Fibroblast of villous mesenchyme (primary cell): ENCODE data around the gene PGK1. TPM values are rescaled to one million over a fixed set of nuclear protein-coding genes. Genes with fewer than 3 reads are reported as not detected.
"Not testable (repeated sequence)": the region's sequence is repeated elsewhere in the genome, so short reads cannot be mapped to it uniquely, and the experiment has no call there.

Experiments
- DNase-seq: peaks from one replicate; pipeline ENCODE4 v3.0.0-alpha.2; 2010; ENCODE audit warnings: low read depth
- H3K4me3 ChIP-seq: 2 replicates; pipeline ENCODE4 v1.5.1; 2011; ENCODE audit warnings: low read depth, mild to moderate bottlenecking, low read length
- total RNA-seq: library from RNA; depleted of rRNA; stranded (reverse); fragments of >200 nt; gene quantifications from 2 replicates; pipeline ENCODE4 v1.2.3, GENCODE V29; 2012
- TF ChIP-seq, protein P1 (sequence below): IDR thresholded peaks from 2 replicates; pipeline ENCODE4 v1.5.1; 2012; ENCODE audit warnings: low read depth, mild to moderate bottlenecking, low read length; ENCODE audit not compliant: insufficient read depth

PGK1 gene
- 194 and 197 TPM in 2 replicates for total RNA-seq

DNA sequence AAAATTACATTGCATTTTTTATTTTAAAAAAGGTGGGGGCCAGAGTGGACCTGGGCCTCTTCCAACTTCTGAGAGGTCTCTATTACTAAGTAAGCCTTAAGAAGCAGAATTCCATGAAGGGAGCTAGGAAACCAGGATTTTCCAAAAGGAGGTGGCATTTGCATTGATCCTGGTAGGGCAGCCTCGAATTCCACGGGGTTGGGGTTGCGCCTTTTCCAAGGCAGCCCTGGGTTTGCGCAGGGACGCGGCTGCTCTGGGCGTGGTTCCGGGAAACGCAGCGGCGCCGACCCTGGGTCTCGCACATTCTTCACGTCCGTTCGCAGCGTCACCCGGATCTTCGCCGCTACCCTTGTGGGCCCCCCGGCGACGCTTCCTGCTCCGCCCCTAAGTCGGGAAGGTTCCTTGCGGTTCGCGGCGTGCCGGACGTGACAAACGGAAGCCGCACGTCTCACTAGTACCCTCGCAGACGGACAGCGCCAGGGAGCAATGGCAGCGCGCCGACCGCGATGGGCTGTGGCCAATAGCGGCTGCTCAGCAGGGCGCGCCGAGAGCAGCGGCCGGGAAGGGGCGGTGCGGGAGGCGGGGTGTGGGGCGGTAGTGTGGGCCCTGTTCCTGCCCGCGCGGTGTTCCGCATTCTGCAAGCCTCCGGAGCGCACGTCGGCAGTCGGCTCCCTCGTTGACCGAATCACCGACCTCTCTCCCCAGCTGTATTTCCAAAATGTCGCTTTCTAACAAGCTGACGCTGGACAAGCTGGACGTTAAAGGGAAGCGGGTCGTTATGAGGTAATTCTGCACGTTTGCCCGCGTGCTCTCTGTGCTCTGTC, at the start of gene PGK1:
PGK1 (plus strand) TSS at position 626 of the 824 bp plus-strand sequence; CDS start at position 719, 93 bp downstream.
- TF ChIP-seq, protein P1, sequence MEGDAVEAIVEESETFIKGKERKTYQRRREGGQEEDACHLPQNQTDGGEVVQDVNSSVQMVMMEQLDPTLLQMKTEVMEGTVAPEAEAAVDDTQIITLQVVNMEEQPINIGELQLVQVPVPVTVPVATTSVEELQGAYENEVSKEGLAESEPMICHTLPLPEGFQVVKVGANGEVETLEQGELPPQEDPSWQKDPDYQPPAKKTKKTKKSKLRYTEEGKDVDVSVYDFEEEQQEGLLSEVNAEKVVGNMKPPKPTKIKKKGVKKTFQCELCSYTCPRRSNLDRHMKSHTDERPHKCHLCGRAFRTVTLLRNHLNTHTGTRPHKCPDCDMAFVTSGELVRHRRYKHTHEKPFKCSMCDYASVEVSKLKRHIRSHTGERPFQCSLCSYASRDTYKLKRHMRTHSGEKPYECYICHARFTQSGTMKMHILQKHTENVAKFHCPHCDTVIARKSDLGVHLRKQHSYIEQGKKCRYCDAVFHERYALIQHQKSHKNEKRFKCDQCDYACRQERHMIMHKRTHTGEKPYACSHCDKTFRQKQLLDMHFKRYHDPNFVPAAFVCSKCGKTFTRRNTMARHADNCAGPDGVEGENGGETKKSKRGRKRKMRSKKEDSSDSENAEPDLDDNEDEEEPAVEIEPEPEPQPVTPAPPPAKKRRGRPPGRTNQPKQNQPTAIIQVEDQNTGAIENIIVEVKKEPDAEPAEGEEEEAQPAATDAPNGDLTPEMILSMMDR, result no peak
- H3K4me3 ChIP-seq, result peak within 1 kb of the TSS; percentile 95
- DNase-seq, result peak; percentile 98

GRCh38 chrX:78063687-78064086, 40.4 kb upstream of the PGK1 start:
- no peak for DNase-seq
- H3K4me3 ChIP-seq, result no peak overlapping the region
- TF ChIP-seq, protein P1, result no peak

GRCh38 chrX:78064152-78064551, 39.9 kb upstream of the PGK1 start:
- no peak for DNase-seq
- H3K4me3 ChIP-seq, result no peak overlapping the region
- TF ChIP-seq, protein P1, result no peak

GRCh38 chrX:78064698-78065601, 39.1 kb upstream of the PGK1 start:
- DNase-seq, result peak; percentile 79
- H3K4me3 ChIP-seq, result not testable (repeated sequence)

GRCh38 chrX:78066110-78066509, 37.9 kb upstream of the PGK1 start:
- TF ChIP-seq, protein P1, result no peak
- DNase-seq, result no peak
- no peak overlapping the region for H3K4me3 ChIP-seq

- TF ChIP-seq, protein P1, result no peak
- H3K4me3 ChIP-seq, result no peak overlapping the region
- no peak for DNase-seq
Measured at GRCh38 chrX:78071331-78071730, 32.7 kb upstream of the PGK1 start.

- not testable (repeated sequence) for H3K4me3 ChIP-seq, DNase-seq
Measured at GRCh38 chrX:78073147-78074077, 30.6 kb upstream of the PGK1 start.
